Measurements from ENCODE around the gene RABGAP1.

DNA sequence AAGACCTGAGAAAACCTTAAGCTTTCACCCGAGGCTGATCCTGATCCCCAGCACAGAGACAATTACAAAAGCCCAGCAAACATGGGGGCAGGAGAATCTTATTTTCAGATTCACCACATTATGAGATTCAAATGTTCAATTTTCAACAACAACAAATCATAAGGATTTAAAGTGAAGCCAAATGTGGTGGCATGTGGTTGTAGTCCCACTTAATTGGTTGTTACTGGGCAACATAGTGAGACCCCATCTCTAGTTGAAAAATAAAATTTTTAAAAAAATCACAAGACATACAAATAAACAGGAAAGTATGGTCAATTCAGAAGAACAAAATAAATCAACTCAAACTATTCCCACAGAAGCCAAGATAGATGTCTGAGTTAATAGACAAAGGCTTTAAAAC, 3.9 kb upstream of the RABGAP1 start:
- TF ChIP-seq, protein P1, sequence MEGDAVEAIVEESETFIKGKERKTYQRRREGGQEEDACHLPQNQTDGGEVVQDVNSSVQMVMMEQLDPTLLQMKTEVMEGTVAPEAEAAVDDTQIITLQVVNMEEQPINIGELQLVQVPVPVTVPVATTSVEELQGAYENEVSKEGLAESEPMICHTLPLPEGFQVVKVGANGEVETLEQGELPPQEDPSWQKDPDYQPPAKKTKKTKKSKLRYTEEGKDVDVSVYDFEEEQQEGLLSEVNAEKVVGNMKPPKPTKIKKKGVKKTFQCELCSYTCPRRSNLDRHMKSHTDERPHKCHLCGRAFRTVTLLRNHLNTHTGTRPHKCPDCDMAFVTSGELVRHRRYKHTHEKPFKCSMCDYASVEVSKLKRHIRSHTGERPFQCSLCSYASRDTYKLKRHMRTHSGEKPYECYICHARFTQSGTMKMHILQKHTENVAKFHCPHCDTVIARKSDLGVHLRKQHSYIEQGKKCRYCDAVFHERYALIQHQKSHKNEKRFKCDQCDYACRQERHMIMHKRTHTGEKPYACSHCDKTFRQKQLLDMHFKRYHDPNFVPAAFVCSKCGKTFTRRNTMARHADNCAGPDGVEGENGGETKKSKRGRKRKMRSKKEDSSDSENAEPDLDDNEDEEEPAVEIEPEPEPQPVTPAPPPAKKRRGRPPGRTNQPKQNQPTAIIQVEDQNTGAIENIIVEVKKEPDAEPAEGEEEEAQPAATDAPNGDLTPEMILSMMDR (IDR thresholded peaks at IDR 0.05), result no peak
- TF ChIP-seq, protein P2, sequence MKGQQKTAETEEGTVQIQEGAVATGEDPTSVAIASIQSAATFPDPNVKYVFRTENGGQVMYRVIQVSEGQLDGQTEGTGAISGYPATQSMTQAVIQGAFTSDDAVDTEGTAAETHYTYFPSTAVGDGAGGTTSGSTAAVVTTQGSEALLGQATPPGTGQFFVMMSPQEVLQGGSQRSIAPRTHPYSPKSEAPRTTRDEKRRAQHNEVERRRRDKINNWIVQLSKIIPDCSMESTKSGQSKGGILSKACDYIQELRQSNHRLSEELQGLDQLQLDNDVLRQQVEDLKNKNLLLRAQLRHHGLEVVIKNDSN (IDR thresholded peaks at IDR 0.05; ENCODE audit: borderline replicate concordance, low read depth), result no peak
- TF ChIP-seq NRF1 (IDR thresholded peaks at IDR 0.05; ENCODE audit: low read depth, low read length), result no peak
- no peak for TF ChIP-seq POLR2AphosphoS5 (IDR thresholded peaks at IDR 0.05; ENCODE audit: low read depth, low read length)
- TF ChIP-seq, protein P3, sequence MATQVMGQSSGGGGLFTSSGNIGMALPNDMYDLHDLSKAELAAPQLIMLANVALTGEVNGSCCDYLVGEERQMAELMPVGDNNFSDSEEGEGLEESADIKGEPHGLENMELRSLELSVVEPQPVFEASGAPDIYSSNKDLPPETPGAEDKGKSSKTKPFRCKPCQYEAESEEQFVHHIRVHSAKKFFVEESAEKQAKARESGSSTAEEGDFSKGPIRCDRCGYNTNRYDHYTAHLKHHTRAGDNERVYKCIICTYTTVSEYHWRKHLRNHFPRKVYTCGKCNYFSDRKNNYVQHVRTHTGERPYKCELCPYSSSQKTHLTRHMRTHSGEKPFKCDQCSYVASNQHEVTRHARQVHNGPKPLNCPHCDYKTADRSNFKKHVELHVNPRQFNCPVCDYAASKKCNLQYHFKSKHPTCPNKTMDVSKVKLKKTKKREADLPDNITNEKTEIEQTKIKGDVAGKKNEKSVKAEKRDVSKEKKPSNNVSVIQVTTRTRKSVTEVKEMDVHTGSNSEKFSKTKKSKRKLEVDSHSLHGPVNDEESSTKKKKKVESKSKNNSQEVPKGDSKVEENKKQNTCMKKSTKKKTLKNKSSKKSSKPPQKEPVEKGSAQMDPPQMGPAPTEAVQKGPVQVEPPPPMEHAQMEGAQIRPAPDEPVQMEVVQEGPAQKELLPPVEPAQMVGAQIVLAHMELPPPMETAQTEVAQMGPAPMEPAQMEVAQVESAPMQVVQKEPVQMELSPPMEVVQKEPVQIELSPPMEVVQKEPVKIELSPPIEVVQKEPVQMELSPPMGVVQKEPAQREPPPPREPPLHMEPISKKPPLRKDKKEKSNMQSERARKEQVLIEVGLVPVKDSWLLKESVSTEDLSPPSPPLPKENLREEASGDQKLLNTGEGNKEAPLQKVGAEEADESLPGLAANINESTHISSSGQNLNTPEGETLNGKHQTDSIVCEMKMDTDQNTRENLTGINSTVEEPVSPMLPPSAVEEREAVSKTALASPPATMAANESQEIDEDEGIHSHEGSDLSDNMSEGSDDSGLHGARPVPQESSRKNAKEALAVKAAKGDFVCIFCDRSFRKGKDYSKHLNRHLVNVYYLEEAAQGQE (IDR thresholded peaks at IDR 0.05; ENCODE audit: low read depth, low read length), result no peak
- TF ChIP-seq EZH2phosphoT487 (IDR thresholded peaks at IDR 0.05; ENCODE audit: borderline replicate concordance, low read depth), result no peak
